Heart left ventricle (tissue), 13 donors: ENCODE measurements around the gene WWTR1.

ENCODE experiments used
- POLR2A ChIP-seq, 2 donors: fragments of 450-650 bp; IDR thresholded peaks; one replicate each; pipeline ENCODE4 v1.6.1; 2017; ENCODE audit warnings: antibody characterized with exemption in 2 of 2, mild to moderate bottlenecking in 2 of 2, moderate library complexity in 2 of 2
- TF ChIP-seq, protein P1 (sequence below), 12 donors: fragments of 200-600 bp; sonication (generic) in 4 of 12; IDR thresholded peaks; one replicate each; pipeline versions ENCODE4 v1.5.0 to v1.8.0; 2018 to 2022; ENCODE audit warnings: antibody characterized with exemption in 12 of 12, mild to moderate bottlenecking in 5 of 12
- donor health status: ischemic (EF 13 %, LVEDD 7.1; RV severe dilation, severe dysfunction).
- donor health status: DM: no; HTN: yes; CAD: no.
- donor health status: DM: no; HTN: no; CAD: no.
- donor health status: ischemic (EF 25% LVEDD 6.9; RV normal size, moderate dysfunction).
- donor health status: ischemic (EF 25% LVEDD 5.7; RV mildly dilated, moderate dysfunction).
- donor health status: ischemic (EF 35%, LVEDD 5.7; RV mildly dilated, moderate dysfunction).
- donor health status: nonischemic (EF 11% LVEDD 7.7; RV severe dilation, severe dysfunction).
- donor health status: DM: yes; HTN: yes; CAD: no.
- donor health status: PGD.
- donor health status: ischemic (EF 29% LVEDD 5.4; RV normal size, mild dysfunction).
- donor health status: nonischemic (EF 23%, LVEDD 6.1; RV moderate dilation, normal function).

- TF ChIP-seq, protein P1, sequence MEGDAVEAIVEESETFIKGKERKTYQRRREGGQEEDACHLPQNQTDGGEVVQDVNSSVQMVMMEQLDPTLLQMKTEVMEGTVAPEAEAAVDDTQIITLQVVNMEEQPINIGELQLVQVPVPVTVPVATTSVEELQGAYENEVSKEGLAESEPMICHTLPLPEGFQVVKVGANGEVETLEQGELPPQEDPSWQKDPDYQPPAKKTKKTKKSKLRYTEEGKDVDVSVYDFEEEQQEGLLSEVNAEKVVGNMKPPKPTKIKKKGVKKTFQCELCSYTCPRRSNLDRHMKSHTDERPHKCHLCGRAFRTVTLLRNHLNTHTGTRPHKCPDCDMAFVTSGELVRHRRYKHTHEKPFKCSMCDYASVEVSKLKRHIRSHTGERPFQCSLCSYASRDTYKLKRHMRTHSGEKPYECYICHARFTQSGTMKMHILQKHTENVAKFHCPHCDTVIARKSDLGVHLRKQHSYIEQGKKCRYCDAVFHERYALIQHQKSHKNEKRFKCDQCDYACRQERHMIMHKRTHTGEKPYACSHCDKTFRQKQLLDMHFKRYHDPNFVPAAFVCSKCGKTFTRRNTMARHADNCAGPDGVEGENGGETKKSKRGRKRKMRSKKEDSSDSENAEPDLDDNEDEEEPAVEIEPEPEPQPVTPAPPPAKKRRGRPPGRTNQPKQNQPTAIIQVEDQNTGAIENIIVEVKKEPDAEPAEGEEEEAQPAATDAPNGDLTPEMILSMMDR (IDR thresholded peaks at IDR 0.05): no peak
- TF ChIP-seq POLR2A (IDR thresholded peaks at IDR 0.05): no peak
Observed at GRCh38 chr3:149507491-149508324, 150.1 kb downstream of the WWTR1 start.
